Measurements from ENCODE around the gene INF2. TPM values are rescaled to one million over a fixed set of nuclear protein-coding genes. Genes with fewer than 3 reads are reported as not detected.

INF2 gene
- total RNA-seq, 1 donor from 2014 or later: 126 TPM

DNA sequence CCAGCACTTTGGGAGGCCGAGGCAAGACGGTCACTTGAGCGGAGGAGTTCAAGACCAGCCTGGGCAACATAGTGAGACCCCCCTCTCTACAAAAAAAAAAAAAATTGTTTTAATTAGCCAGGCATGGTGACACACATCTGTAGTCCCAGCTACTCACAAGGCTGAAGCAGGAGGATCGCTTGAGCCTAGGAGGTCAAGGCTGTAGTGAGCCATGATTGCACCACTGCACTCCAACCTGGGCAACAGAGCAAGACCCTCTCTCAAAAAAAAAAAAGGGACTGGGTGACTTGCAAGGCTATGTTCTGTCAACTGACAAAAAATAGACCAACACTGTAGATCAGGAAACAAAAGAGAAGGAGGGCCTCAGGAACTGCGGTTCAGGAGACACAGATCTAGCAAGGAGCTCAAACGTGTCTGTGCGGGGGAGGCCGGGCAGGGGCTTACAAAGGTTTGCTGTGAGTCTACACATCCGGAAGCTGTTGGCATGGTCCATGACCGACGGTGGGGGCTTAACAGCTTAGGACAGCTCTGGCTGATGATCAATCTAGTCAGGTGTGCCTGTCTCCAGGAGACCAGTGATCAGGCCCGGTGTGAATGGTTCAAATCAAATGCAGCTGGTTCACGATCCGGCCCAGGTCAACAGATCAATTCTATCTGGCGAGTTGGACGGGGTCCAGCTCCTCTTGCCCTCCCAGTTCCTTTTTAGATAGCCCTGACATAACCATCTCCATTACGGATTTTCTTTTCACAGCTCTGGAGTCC, 31.7 kb upstream of the INF2 start:
- H3K27ac Mint-ChIP-seq (ENCODE audit: unreplicated experiment): no peak overlapping the region
- H3K4me3 Mint-ChIP-seq (ENCODE audit: unreplicated experiment): no peak overlapping the region
- no peaks in the 10 kb centered on the region for H3K4me1 ChIP-seq (ENCODE audit: insufficient read depth, low read length)
- H3K4me1 Mint-ChIP-seq (ENCODE audit: low read depth, unreplicated experiment): no peaks in the 10 kb centered on the region
- no peak for FAIRE-seq
- H3K4me3 ChIP-seq (ENCODE audit: insufficient read depth, low read depth, low read length): no peak overlapping the region
- H3K79me2 ChIP-seq (ENCODE audit: insufficient read depth, low read length): no peaks in the 10 kb centered on the region
- H3K9me3 ChIP-seq (ENCODE audit: insufficient read depth, low read depth, low read length): peaks cover 10% of the 10 kb centered on the region
- H4K20me1 ChIP-seq (ENCODE audit: insufficient read depth, low read length): no peaks in the 10 kb centered on the region
- no peak overlapping the region for H2AFZ ChIP-seq (ENCODE audit: low read depth, low read length)
- peaks cover 20% of the 10 kb centered on the region for H3K9me3 Mint-ChIP-seq (ENCODE audit: unreplicated experiment)
- H3K27me3 ChIP-seq (ENCODE audit: insufficient read depth, low read length): peaks cover 3% of the 10 kb centered on the region
- H3K27ac ChIP-seq (ENCODE audit: low read depth, low read length): no peak overlapping the region
- TF ChIP-seq, protein P1, sequence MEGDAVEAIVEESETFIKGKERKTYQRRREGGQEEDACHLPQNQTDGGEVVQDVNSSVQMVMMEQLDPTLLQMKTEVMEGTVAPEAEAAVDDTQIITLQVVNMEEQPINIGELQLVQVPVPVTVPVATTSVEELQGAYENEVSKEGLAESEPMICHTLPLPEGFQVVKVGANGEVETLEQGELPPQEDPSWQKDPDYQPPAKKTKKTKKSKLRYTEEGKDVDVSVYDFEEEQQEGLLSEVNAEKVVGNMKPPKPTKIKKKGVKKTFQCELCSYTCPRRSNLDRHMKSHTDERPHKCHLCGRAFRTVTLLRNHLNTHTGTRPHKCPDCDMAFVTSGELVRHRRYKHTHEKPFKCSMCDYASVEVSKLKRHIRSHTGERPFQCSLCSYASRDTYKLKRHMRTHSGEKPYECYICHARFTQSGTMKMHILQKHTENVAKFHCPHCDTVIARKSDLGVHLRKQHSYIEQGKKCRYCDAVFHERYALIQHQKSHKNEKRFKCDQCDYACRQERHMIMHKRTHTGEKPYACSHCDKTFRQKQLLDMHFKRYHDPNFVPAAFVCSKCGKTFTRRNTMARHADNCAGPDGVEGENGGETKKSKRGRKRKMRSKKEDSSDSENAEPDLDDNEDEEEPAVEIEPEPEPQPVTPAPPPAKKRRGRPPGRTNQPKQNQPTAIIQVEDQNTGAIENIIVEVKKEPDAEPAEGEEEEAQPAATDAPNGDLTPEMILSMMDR (IDR thresholded peaks at IDR 0.05; ENCODE audit: insufficient read depth, low read depth, low read length): no peak
- TF ChIP-seq EZH2 (IDR thresholded peaks at IDR 0.05; ENCODE audit: insufficient read depth, low read length): no peak
- no peak for DNase-seq (ENCODE audit: low read depth)
- peaks cover 10% of the 10 kb centered on the region for H3K36me3 Mint-ChIP-seq (ENCODE audit: low read depth, unreplicated experiment)
- H3K36me3 ChIP-seq (ENCODE audit: insufficient read depth, low read length): no peaks in the 10 kb centered on the region
- peaks cover 10% of the 10 kb centered on the region for H3K27me3 Mint-ChIP-seq (ENCODE audit: low read depth, unreplicated experiment)
- no peak overlapping the region for H3K9ac ChIP-seq (ENCODE audit: low read length)
- no peak overlapping the region for H3K4me2 ChIP-seq (ENCODE audit: low read length)

DNA sequence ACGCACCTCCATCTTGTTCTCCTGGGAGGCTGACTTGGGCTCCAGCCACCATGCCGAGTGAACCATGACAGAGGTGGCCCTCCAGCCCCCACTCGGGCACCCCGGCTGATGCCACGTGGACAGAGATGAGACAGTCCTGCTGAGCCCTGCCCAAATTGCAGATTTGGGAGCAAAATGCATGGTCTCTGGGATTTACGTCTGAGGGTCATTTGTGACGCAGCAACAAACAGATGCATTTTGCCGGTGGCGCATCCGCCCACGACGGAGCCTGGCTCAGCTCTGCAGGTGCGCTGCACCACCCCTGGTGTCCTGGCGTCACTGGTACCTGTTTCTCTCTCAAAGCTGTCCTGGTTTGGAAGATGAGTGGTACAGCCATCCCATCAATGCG, 31.1 kb upstream of the INF2 start:
- DNase-seq (ENCODE audit: low read depth) (no peak), FAIRE-seq (no peak)
- Histone ChIP-seq H3K9me3 (ENCODE audit: insufficient read depth, low read depth, low read length) (peaks cover 7% of the 10 kb centered on the region), H3K79me2 (ENCODE audit: insufficient read depth, low read length) (no peaks in the 10 kb centered on the region), H3K4me3 (ENCODE audit: insufficient read depth, low read depth, low read length) (no peak overlapping the region), H4K20me1 (ENCODE audit: insufficient read depth, low read length) (no peaks in the 10 kb centered on the region), H2AFZ (ENCODE audit: low read depth, low read length) (no peak overlapping the region), H3K27me3 (ENCODE audit: insufficient read depth, low read length) (peaks cover 3% of the 10 kb centered on the region), H3K27ac (ENCODE audit: low read depth, low read length) (no peak overlapping the region), H3K4me2 (ENCODE audit: low read length) (no peak overlapping the region), H3K9ac (ENCODE audit: low read length) (no peak overlapping the region), H3K36me3 (ENCODE audit: insufficient read depth, low read length) (no peaks in the 10 kb centered on the region), H3K4me1 (ENCODE audit: insufficient read depth, low read length) (no peaks in the 10 kb centered on the region)
- TF ChIP-seq EZH2 (IDR thresholded peaks at IDR 0.05; ENCODE audit: insufficient read depth, low read length): no peak
- TF ChIP-seq, protein P1 (IDR thresholded peaks at IDR 0.05; ENCODE audit: insufficient read depth, low read depth, low read length): no peak
- Mint-ChIP-seq H3K27ac (ENCODE audit: unreplicated experiment) (no peak overlapping the region), H3K4me3 (ENCODE audit: unreplicated experiment) (no peak overlapping the region), H3K27me3 (ENCODE audit: low read depth, unreplicated experiment) (peaks cover 10% of the 10 kb centered on the region), H3K9me3 (ENCODE audit: unreplicated experiment) (peaks cover 18% of the 10 kb centered on the region), H3K4me1 (ENCODE audit: low read depth, unreplicated experiment) (no peaks in the 10 kb centered on the region), H3K36me3 (ENCODE audit: low read depth, unreplicated experiment) (peaks cover 10% of the 10 kb centered on the region)

GRCh38 chr14:104659146-104659545, 30.3 kb upstream of the INF2 start:
- FAIRE-seq: no peak

More at GRCh38 chr14:104659146-104659545, 30.3 kb upstream of the INF2 start:
- Histone ChIP-seq H3K4me2 (ENCODE audit: low read length) (no peak overlapping the region), H2AFZ (ENCODE audit: low read depth, low read length) (no peak overlapping the region), H3K9ac (ENCODE audit: low read length) (no peak overlapping the region), H3K27ac (ENCODE audit: low read depth, low read length) (no peak overlapping the region), H3K27me3 (ENCODE audit: insufficient read depth, low read length) (peaks cover 3% of the 10 kb centered on the region), H3K9me3 (ENCODE audit: insufficient read depth, low read depth, low read length) (peaks cover 7% of the 10 kb centered on the region), H3K79me2 (ENCODE audit: insufficient read depth, low read length) (no peaks in the 10 kb centered on the region), H3K36me3 (ENCODE audit: insufficient read depth, low read length) (no peaks in the 10 kb centered on the region), H4K20me1 (ENCODE audit: insufficient read depth, low read length) (no peaks in the 10 kb centered on the region), H3K4me1 (ENCODE audit: insufficient read depth, low read length) (no peaks in the 10 kb centered on the region), H3K4me3 (ENCODE audit: insufficient read depth, low read depth, low read length) (no peak overlapping the region)
- Mint-ChIP-seq H3K4me3 (ENCODE audit: unreplicated experiment) (no peak overlapping the region), H3K9me3 (ENCODE audit: unreplicated experiment) (peaks cover 12% of the 10 kb centered on the region), H3K27ac (ENCODE audit: unreplicated experiment) (no peak overlapping the region), H3K36me3 (ENCODE audit: low read depth, unreplicated experiment) (peaks cover 7% of the 10 kb centered on the region), H3K27me3 (ENCODE audit: low read depth, unreplicated experiment) (peaks cover 10% of the 10 kb centered on the region), H3K4me1 (ENCODE audit: low read depth, unreplicated experiment) (no peaks in the 10 kb centered on the region)
- no peak for DNase-seq (ENCODE audit: low read depth)
- TF ChIP-seq EZH2 (IDR thresholded peaks at IDR 0.05; ENCODE audit: insufficient read depth, low read length): no peak
- TF ChIP-seq, protein P1 (IDR thresholded peaks at IDR 0.05; ENCODE audit: insufficient read depth, low read depth, low read length): no peak
